Upper lobe of right lung (tissue), 1 donor: ENCODE measurements around the gene NBL1. TPM values are rescaled to one million over a fixed set of nuclear protein-coding genes. Genes with fewer than 3 reads are reported as not detected.

Source experiments
- ATAC-seq: fragments of 200-7000 bp; cut with Tn5 transposase; one replicate; pipeline ENCODE4 v1.9.1; 2020; ENCODE audit warnings: mild to moderate bottlenecking, moderate library complexity
- DNase-seq: peaks from one replicate; pipeline ENCODE4 v3.0.0-alpha.2; 2020
- H3K27ac ChIP-seq: fragments of 200-600 bp; one replicate; pipeline ENCODE4 v1.8.0; 2022
- H3K27me3 ChIP-seq: fragments of 200-600 bp; one replicate; pipeline ENCODE4 v1.8.0; 2022; ENCODE audit warnings: mild to moderate bottlenecking
- H3K36me3 ChIP-seq: fragments of 200-600 bp; one replicate; pipeline ENCODE4 v1.8.0; 2022
- H3K4me1 ChIP-seq: fragments of 200-600 bp; one replicate; pipeline ENCODE4 v1.8.0; 2022
- H3K4me3 ChIP-seq: fragments of 200-600 bp; one replicate; pipeline ENCODE4 v1.8.0; 2022; ENCODE audit warnings: mild to moderate bottlenecking
- H3K9me3 ChIP-seq: fragments of 200-600 bp; one replicate; pipeline ENCODE4 v1.8.0; 2022
- CTCF ChIP-seq: fragments of 200-600 bp; IDR thresholded peaks from one replicate; pipeline ENCODE4 v1.8.0; 2022; ENCODE audit warnings: antibody characterized with exemption
- intact Hi-C: fragments of 100-400 bp; cut with DNase I; formaldehyde crosslinking; loops from one replicate; pipeline ENCODE4 v1.11.0; 2022
- total RNA-seq: library from RNA; stranded (reverse); fragmentation: NEBNext Ultra II Directional; extraction: Animal tissue kit (Norgen Biotek cat#: 25700); gene quantifications from one replicate; pipeline ENCODE4 v1.2.1, GENCODE V29; 2021
- donor health status: DM: no; HTN: yes; CAD: no; lungs with severe emphysema.

Gene NBL1
- total RNA-seq, 1 donor from 2014 or later = 218 TPM

DNA sequence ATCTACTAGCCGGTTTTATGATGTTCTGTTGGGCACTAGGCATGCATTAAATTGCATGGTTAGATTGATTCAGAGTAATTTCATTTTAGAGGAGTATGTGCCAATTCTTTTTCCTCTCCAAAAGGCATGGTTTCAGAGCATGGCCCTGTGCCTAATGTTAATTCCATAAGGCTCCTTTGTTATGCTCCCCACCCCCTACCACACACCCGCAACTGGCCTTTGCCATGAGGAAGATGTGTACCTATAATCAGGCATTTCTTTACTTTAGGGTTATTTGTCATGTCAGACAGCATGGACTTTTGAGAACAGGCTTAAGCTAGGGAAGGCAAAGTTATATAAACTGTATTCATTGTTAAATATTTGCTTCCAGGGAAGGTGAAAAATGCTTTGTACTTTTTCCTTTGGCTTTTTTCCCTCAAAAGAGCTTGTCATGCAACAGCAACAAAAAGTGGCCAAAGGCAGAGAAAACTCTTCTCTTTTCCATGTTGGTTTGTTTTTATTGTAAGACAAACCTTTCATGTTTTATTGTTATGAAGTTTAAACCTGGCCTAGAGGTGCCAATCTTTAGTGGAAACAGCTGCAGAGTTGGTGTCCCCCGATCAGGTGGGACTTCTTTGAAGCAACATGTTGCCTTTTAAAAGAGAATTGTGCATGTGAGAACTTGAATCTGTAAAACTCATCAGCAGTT lies 24.3 kb upstream of the NBL1 start:
- peaks cover 11% of the 10 kb centered on the region for H3K4me1 ChIP-seq
- intact Hi-C loops = no loop called here
- no peaks in the 10 kb centered on the region for H3K9me3 ChIP-seq
- no peak for ATAC-seq
- no peak for DNase-seq
- H3K27ac ChIP-seq = no peak overlapping the region
- no peak overlapping the region for H3K4me3 ChIP-seq
- no peak for TF ChIP-seq CTCF
- no peaks in the 10 kb centered on the region for H3K27me3 ChIP-seq
- peaks cover 27% of the 10 kb centered on the region for H3K36me3 ChIP-seq

DNA sequence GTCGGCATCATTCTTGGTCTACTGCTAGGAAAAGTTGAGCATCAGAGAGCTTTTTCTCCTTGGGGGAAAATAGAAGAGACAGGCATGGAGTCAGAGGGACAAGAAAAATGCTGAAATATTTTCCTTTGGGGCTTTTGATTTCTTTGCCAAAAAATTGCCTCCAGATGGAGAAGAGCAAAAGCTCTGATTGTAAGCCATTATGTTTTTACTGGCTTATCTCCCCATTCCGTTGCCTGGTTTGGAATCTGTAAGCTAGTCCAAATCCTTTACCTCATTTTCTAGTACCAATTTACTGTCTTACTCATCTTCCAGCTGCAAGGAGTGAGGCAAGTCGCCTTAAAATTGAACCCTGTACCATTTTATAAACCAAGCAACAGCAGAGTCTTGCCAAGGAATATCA lies 23.3 kb upstream of the NBL1 start:
- TF ChIP-seq CTCF = no peak
- ATAC-seq = no peak
- peaks cover 11% of the 10 kb centered on the region for H3K4me1 ChIP-seq

GRCh38 chr1:19621274-19621950 lies 22.7 kb upstream of the NBL1 start:
- ATAC-seq = no peak
- peaks cover 11% of the 10 kb centered on the region for H3K4me1 ChIP-seq
- no peaks in the 10 kb centered on the region for H3K9me3 ChIP-seq
- H3K36me3 ChIP-seq = peaks cover 41% of the 10 kb centered on the region
- intact Hi-C loops = no loop called here
- no peak overlapping the region for H3K4me3 ChIP-seq
- H3K27me3 ChIP-seq = no peaks in the 10 kb centered on the region
- no peak for TF ChIP-seq CTCF
- H3K27ac ChIP-seq = no peak overlapping the region
- DNase-seq = no peak

More for the DNA sequence above, 23.3 kb upstream of the NBL1 start:
- Histone ChIP-seq H3K4me3 (no peak overlapping the region), H3K27ac (no peak overlapping the region), H3K36me3 (peaks cover 36% of the 10 kb centered on the region), H3K9me3 (no peaks in the 10 kb centered on the region), H3K27me3 (no peaks in the 10 kb centered on the region)
- intact Hi-C loops = no loop called here
- no peak for DNase-seq

DNA sequence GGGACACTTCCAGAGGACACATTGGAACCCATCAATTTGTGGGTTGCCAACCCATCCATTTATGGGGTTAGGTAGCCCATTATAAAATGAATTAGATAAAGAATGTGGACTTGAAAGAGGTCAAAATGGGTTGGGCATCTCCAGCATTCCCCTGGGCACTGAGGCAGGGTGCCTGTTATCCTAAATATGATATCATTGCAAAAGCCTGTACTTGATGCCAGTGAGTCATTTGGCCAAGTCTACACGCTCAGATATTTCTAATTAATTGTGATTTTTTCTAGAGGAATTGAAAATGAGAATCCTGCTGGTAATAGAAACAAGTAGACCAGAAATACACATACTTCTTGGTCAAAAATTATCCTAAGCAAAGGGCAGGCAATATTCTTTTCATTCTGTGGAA lies 21.9 kb upstream of the NBL1 start:
- intact Hi-C loops = no loop called here
- TF ChIP-seq CTCF = no peak
- no peak for ATAC-seq

GRCh38 chr1:19623523-19623922 lies 20.6 kb upstream of the NBL1 start:
- intact Hi-C loops = no loop called here
- DNase-seq (no peak), ATAC-seq (no peak)
- Histone ChIP-seq H3K36me3 (peaks cover 50% of the 10 kb centered on the region), H3K9me3 (no peaks in the 10 kb centered on the region), H3K27ac (no peak overlapping the region), H3K27me3 (no peaks in the 10 kb centered on the region), H3K4me1 (peaks cover 11% of the 10 kb centered on the region), H3K4me3 (no peak overlapping the region)
- no peak for TF ChIP-seq CTCF

More for the DNA sequence above, 21.9 kb upstream of the NBL1 start:
- Histone ChIP-seq H3K4me3 (no peak overlapping the region), H3K9me3 (no peaks in the 10 kb centered on the region), H3K36me3 (peaks cover 46% of the 10 kb centered on the region), H3K27ac (no peak overlapping the region), H3K27me3 (no peaks in the 10 kb centered on the region), H3K4me1 (peaks cover 11% of the 10 kb centered on the region)
- DNase-seq = no peak
